PC-9 (cell line): ENCODE results near the gene VANGL1.

Experiments used
- EZH2 ChIP-seq: fragments of 200-600 bp; sonication (generic); IDR thresholded peaks from 2 replicates; pipeline ENCODE4 v1.8.0; 2017; ENCODE audit warnings: antibody characterized with exemption, low read depth
- TF ChIP-seq, protein P1 (sequence below): fragments of 200-600 bp; sonication (generic); conservative IDR thresholded peaks from 2 replicates; pipeline ENCODE4 v1.6.1; 2017; ENCODE audit warnings: mixed run types, antibody characterized with exemption, mild to moderate bottlenecking, moderate library complexity

DNA sequence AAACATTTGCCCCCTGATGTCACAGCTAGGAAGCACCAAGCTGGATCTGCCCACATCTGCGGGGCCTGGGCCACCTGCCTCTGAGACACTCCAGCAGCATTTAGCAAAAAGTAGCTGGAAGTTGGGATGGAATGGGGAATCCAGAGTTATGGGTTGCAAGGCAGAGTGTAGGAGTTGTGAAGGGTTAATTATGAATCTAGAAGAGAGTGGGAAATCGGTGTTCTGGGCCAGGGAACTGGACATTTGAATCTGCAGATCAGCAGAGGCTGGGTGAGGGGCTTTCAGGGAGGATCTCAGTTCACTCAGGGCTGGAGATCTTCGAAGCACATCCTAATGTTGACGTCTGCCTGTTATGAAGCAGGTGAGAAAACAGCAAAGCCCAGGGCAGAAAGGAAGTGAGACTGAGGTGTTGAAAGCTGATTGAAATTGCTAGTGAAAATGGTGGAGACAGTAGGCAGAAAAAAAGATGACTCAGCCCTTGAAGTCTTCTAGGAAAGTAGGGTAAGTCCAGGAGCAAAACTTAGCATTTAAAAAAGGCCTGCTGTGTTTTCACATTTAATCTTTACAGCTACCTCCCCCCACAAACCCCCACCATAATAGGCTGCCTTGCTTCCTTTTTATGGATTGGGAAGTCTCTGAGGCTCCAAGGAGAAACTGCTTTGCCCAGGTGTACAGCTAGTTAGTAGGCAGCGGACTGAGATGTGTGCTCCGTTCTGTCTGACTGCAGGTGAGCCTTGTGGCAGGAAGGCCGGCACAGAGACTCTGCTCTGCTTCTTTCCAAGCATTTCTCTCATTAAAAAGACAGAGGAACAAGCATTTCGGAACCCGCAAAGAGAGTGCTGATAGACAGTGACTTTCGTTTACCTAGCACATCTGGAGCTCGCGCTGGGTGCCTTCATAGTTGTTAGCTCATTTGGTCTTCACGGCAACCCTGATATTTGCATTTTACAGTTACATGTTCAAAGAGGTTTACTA lies 7.2 kb downstream of the VANGL1 start:
- TF ChIP-seq, protein P1, sequence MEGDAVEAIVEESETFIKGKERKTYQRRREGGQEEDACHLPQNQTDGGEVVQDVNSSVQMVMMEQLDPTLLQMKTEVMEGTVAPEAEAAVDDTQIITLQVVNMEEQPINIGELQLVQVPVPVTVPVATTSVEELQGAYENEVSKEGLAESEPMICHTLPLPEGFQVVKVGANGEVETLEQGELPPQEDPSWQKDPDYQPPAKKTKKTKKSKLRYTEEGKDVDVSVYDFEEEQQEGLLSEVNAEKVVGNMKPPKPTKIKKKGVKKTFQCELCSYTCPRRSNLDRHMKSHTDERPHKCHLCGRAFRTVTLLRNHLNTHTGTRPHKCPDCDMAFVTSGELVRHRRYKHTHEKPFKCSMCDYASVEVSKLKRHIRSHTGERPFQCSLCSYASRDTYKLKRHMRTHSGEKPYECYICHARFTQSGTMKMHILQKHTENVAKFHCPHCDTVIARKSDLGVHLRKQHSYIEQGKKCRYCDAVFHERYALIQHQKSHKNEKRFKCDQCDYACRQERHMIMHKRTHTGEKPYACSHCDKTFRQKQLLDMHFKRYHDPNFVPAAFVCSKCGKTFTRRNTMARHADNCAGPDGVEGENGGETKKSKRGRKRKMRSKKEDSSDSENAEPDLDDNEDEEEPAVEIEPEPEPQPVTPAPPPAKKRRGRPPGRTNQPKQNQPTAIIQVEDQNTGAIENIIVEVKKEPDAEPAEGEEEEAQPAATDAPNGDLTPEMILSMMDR = no peak
- no peak for TF ChIP-seq EZH2
